GM21447 (cell line): ENCODE results near the gene MUC5AC.
"Not testable (repeated sequence)": the region's sequence is repeated elsewhere in the genome, so short reads cannot be mapped to it uniquely, and the experiment has no call there.

Source experiments
- ATAC-seq: cut with Tn5 transposase; IDR thresholded peaks from one replicate; pipeline ENCODE4 v1.9.1; 2021; ENCODE audit not compliant: unreplicated experiment

MUC5AC gene

GRCh38 chr11:1157645-1158591, at the start of gene MUC5AC:
Gene MUC5AC, plus strand, starts transcription at chr11:1157953. Its CDS starts 47 bp downstream, at chr11:1158000.
- no peak for ATAC-seq

- ATAC-seq: no peak
These were observed 49.4 kb upstream of the MUC5AC start for GRCh38 chr11:1108246-1108900.

GRCh38 chr11:1109101-1109917, 48.4 kb upstream of the MUC5AC start:
- no peak for ATAC-seq

GRCh38 chr11:1109918-1110705, 47.6 kb upstream of the MUC5AC start:
- no peak for ATAC-seq

GRCh38 chr11:1111545-1112212, 46.1 kb upstream of the MUC5AC start:
- ATAC-seq: no peak

- ATAC-seq: no peak
These were observed 45.2 kb upstream of the MUC5AC start for GRCh38 chr11:1112351-1113191.

- ATAC-seq: no peak
These were observed 44.1 kb upstream of the MUC5AC start for GRCh38 chr11:1113405-1114201.

DNA sequence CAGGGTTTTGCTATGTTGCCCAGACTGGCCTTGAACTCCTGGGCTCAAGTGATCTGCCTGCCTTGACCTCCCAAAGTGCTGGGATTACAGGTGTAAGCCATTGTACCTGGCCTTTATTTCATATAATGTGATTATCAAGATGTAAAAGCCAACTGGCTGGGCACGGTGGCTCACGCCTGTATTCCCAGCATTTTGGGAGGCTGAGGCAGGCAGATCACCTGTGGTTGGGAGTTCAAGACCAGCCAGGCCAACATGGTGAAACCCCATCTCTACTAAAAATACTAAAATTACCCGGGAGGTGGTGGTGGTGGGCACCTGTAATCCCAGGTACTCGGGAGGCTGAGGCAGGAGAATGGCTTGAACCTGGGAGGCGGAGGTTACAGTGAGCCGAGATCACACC, 42.5 kb upstream of the MUC5AC start:
- not testable (repeated sequence) for ATAC-seq

- no peak for ATAC-seq
These were observed 41.6 kb upstream of the MUC5AC start for GRCh38 chr11:1116104-1116503.

DNA sequence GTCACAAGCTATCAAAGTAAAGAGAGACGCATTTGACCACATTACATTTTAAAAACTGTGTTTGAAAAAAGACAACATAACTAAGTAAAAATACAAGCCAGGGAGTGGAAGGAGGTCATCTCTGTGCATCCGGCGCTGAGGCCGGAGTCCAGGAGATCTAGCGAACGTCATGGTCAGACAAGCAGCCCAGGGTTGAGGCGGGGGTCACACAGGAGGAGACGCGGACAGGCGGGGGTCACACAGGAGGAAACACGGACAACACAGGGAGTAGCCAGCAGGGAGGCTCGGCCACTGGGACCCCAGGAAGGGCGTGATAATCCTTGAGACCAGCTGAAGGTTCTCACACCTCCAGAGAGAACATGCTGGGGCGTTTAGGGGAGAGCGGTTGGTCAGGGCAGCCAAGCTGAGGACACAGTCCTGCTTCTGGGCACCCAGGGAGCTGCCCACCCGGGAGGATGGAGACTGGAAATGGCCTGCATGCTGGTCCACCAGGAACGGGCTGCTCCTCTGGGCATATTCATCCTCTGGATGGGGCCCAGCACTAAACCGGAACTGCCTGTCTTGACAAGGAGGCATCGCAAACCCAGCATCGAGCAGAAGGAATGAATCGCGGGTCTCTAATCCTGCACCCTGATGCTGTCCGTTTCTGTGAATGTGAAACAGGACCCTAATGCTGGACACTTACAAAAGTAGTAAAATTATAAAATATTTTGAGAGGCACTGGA, 40.9 kb upstream of the MUC5AC start:
- ATAC-seq: no peak

- ATAC-seq: no peak
These were observed 39.8 kb upstream of the MUC5AC start for GRCh38 chr11:1117992-1118391.

GRCh38 chr11:1118755-1119603, 38.8 kb upstream of the MUC5AC start:
- ATAC-seq: no peak

DNA sequence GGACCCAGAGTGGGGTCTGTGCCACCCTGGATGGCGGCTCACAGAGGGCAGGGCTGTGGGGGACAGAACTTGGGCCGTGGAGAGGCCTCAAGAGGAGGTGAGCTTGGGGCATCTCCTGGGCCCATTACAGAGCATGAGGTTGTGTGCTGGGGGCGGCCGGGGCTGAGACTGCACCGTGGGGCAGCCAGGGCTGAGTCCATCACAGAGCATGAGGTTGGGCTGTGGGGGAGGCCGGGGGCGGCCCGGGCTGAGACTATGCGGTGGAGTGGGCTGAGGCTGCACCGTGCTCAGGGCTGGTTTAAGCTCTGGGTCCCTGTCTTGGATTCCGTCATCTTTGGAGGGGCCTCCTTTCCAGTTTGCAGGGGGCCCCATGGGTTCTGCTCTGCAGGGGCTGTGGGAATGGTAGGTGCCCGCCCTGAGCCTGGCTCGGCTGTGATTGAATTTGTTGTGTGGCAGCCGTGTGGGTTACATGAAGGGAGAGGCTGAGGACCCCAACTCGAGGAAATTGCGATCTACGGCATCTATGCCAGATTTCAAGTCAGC, 38.1 kb upstream of the MUC5AC start:
- ATAC-seq: no peak

DNA sequence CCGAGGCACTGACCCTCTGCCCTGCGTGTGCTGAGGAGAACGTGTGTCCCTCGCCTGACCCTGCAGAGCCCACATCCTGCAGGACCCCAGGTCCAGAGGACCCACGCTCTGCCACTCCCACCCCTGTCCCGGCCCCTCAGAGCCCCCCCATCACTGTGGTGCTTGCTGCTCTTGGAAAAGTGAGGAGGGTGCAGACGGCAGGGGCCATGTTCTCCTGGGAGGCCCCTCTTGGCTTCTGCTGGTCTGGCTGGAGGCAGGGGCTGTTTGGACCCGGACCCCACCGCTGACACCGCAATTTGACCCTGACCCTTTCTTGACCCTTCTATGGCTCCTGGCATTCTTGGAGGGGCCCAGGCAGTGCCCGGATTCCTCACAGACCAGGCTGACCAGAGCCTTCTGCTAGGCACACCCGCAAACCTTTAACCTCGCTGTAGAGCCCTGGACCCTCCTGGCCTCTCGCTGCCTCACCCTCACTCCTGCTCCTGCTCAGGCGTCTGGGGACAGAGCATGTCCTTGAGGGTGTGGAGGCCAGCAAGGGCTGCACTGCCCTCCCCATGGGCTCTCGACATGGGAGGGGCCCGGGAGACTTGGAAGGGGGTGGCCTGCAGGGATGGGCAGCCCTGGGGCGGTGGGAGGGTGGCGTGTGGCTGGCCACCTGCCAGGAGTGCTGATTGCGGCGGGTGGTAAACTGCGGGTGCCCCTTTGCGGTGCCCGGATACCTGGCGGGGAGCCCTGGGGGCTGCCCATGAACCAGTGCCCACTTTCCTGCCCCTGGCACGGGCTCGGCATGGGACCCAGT, 37.0 kb upstream of the MUC5AC start:
- ATAC-seq: no peak

GRCh38 chr11:1121331-1121812, 36.4 kb upstream of the MUC5AC start:
- ATAC-seq: no peak
